Measurements from ENCODE around the gene FUT3.
"Not testable (repeated sequence)": the region's sequence is repeated elsewhere in the genome, so short reads cannot be mapped to it uniquely, and the experiment has no call there.

The FUT3 gene

GRCh38 chr19:5881543-5882299 is 30.5 kb upstream of the FUT3 start:
- no peak for DNase-seq (ENCODE audit: low read depth)

GRCh38 chr19:5880604-5881078 is 29.4 kb upstream of the FUT3 start:
- peak; percentile 83 for DNase-seq (ENCODE audit: low read depth)

GRCh38 chr19:5880196-5880595 is 28.9 kb upstream of the FUT3 start:
- no peak for DNase-seq (ENCODE audit: low read depth)

GRCh38 chr19:5877882-5878281 is 26.6 kb upstream of the FUT3 start:
- no peak for DNase-seq (ENCODE audit: low read depth)

- no peak for DNase-seq (ENCODE audit: low read depth)
Measured at GRCh38 chr19:5877427-5877826, 26.2 kb upstream of the FUT3 start.

- not testable (repeated sequence) for DNase-seq (ENCODE audit: low read depth)
Measured at GRCh38 chr19:5874496-5874895, 23.2 kb upstream of the FUT3 start.

GRCh38 chr19:5873617-5874199 is 22.5 kb upstream of the FUT3 start:
- no peak for DNase-seq (ENCODE audit: low read depth)

GRCh38 chr19:5870986-5871394 is 19.7 kb upstream of the FUT3 start:
- no peak for DNase-seq (ENCODE audit: low read depth)

GRCh38 chr19:5867201-5868136 is 16.2 kb upstream of the FUT3 start:
- no peak for DNase-seq (ENCODE audit: low read depth)

GRCh38 chr19:5865772-5866171 is 14.5 kb upstream of the FUT3 start:
- no peak for DNase-seq (ENCODE audit: low read depth)

GRCh38 chr19:5864725-5865486 is 13.7 kb upstream of the FUT3 start:
- DNase-seq (ENCODE audit: low read depth): no peak

GRCh38 chr19:5864013-5864720 is 12.9 kb upstream of the FUT3 start:
- DNase-seq (ENCODE audit: low read depth): no peak

GRCh38 chr19:5863030-5863665 is 11.9 kb upstream of the FUT3 start:
- DNase-seq (ENCODE audit: low read depth): no peak

GRCh38 chr19:5857203-5858081 is 6.2 kb upstream of the FUT3 start:
- no peak for DNase-seq (ENCODE audit: low read depth)

- not testable (repeated sequence) for DNase-seq (ENCODE audit: low read depth)
Measured at GRCh38 chr19:5855151-5855550, 3.9 kb upstream of the FUT3 start.

- DNase-seq (ENCODE audit: low read depth): peak; percentile 39
Measured at GRCh38 chr19:5854121-5854520, 2.9 kb upstream of the FUT3 start.

GRCh38 chr19:5850743-5851293 is 431 bp downstream of the FUT3 start:
- peak; percentile 54 for DNase-seq (ENCODE audit: low read depth)

GRCh38 chr19:5850189-5850588 is 1.1 kb downstream of the FUT3 start:
- no peak for DNase-seq (ENCODE audit: low read depth)

GRCh38 chr19:5848621-5849020 is 2.6 kb downstream of the FUT3 start:
- not testable (repeated sequence) for DNase-seq (ENCODE audit: low read depth)
